Activated CD4-positive, alpha-beta T cell treated with anti-CD3 and anti-CD28 coated beads, Interleukin-2, amount 50 U/mL, for 4 hours (primary cell): ENCODE measurements around the gene NBAS.
"Not testable (repeated sequence)": the region's sequence is repeated elsewhere in the genome, so short reads cannot be mapped to it uniquely, and the experiment has no call there.

Experiments
- DNase-seq, 2 experiments: peaks; one replicate each; pipeline ENCODE4 v3.0.0-alpha.2; 2020

NBAS gene

DNA sequence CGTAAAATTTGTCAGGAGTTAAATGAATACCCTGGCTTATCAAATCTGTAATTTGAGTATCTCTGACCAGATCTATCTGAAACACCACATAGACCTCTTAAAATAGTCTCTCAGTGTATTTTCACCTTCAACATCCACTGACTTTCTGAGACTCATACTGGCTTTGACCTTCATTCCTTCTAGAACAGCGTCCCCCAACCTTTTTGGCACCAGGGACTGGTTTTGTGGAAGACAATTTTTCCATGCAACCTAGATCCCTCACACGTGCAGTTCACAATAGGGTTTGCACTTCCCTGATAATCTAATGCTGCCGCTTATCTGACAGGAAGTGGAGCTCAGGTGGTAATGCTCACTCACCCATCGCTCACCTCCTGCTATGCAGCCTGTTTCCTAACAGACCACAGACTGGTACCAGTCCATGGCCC, 3.2 kb downstream of the NBAS start:
- no peak for DNase-seq

DNA sequence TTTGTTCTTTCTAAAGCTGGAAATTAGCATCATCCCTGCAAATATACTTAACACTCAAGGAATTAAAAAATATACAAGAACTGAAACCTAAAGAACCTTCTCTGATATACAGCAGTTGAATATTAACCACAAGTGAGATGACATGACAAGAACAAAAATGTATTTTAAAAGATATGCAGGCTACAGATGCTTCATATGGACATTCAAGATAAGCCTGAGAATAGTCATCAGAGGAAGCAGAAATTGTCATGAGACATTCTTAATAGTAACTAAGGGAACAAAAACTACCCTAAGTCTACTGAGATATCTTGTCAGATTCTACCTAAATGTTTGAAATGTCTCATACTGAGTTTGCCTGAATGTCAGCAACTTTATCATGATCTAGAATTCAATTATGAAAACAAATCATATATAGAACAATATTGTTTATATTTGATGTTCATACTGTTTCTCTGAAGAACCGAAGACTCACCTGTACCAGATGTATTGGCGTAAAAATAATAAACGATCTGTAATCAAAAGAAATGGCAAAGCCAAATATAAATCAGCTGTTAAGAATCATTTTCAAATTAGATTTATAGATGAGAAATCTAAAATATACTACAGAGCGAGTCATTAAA, 4.7 kb downstream of the NBAS start:
- DNase-seq = no peak

DNA sequence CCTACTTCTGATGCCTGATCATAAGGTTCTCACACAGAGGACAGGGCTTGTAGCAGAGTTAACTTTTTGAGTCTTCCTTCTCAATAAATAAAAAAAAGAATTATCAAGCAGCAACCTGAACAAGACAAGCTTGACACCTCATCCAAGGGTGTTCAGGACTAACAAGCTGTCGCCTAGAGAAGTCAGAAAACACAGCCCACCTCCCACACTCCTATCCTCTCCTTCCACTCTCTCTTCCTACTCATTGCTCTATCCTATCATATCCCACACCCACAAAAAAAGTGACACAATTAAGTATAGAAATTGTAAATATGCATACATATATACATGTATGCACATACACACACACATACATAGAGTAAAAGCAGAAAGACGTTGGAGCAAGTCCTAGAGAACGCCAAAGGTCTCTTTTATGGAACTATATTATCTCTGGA, 5.4 kb downstream of the NBAS start:
- DNase-seq = no peak

GRCh38 chr2:15554525-15555218, 6.5 kb downstream of the NBAS start:
- DNase-seq = no peak

DNA sequence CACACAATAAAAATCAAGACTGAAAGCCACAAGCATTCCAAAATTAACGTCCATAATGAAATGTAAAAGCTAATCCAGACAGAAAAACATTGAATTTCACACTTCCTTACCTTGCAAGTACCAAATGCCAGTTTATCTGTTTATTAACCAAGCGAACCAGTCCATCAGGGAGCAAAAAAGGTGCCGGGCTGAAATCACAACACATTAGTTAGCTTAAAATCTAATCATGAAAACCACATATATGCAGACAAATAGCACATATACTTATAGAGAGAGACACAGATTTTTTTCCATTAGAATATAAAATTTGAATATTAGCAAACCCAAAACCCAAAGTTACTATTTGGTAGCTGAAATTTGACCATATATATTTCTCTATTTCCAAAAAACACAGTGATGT, 7.2 kb downstream of the NBAS start:
- no peak for DNase-seq

DNA sequence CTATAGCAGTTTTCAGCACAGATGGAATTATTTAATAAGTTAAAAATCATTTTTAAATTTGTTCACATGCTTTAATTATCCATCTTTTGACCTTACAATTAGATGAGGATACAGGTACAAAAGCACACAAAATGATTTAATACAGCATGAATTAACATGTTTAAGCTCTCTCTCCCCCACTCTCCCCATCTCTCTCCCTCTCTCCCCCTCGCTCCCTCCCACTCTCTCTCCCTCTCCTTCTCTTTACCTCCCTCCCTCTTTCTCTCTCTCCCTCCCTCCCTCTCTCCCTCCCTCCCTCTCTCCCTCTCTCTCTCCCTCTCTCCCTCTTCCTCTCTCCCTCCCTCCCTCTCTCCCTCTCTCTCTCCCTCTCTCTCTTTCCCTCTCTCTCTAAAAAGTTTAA, 7.6 kb downstream of the NBAS start:
- no peak for DNase-seq

DNA sequence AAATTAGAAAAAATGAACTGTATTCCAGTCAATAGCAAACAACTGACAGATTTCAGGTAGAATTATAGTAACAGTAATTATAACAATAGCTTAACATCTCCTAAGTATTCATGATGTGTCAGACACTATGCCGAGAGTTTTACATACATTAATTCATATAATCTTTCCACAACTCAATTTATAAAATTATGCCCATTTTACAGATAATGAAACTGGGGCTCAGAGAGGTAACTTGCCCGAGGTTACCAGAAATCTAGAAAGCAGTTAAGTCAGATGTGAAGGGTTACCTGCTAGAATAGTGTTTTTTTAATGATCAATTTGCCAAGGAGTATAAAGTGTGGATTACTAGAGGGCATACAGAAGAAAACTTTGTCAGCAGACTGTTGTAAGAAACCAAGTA, 12.2 kb downstream of the NBAS start:
- no peak for DNase-seq

DNA sequence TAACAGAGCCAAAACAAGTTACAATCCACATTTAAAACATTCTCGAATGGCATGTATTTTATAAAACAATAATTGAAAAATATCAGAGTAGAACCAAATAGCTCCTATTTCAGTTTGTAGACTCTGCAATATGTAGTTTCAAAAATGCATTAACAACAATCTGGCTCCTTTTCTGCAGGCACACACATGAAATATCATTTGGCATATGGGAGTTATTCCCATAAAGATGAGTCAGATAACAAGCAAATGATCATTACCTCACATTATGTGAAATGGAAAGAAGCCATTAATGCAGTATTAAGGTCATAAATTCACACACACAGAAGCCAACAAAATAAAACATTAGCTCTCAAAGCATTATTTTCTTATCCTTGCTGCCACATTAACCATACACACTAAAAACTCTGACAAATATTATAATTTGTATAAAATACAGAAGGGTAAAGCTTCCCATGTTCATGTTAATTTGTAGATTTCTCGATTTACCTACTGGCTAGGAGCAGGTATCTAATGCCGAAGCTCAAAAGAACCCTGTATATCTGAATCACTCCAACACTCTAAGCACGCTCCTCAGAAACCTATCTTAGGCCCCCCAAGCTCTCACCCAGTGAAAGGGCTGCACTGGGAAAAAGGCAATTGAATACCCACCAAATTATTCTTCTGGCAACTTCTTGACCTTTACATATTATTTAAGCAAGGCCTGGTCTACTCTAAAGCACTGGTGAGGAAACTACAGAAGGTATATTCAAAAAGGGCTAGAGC, 13.8 kb downstream of the NBAS start:
- DNase-seq = no peak

GRCh38 chr2:15546297-15547098, 14.6 kb downstream of the NBAS start:
- DNase-seq = no peak

DNA sequence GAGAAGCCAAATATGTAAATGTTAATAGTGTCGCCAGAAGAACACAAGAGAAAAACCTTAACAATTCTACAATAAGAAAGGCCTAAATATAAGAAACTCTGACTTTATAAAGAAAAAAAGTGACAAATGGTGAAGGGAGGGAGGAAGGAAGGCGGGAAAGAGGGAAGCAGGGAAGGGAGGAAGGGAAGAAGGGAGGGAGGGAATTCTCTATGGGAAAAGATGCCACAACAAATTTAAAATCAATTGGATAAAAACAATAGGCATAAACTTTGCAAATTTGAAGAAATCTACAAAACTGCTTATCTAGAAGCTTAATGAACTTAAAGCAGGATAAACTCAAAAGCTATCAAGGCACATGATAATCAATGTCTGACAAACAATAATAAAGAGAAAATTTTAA, 16.9 kb downstream of the NBAS start:
- DNase-seq = no peak

DNA sequence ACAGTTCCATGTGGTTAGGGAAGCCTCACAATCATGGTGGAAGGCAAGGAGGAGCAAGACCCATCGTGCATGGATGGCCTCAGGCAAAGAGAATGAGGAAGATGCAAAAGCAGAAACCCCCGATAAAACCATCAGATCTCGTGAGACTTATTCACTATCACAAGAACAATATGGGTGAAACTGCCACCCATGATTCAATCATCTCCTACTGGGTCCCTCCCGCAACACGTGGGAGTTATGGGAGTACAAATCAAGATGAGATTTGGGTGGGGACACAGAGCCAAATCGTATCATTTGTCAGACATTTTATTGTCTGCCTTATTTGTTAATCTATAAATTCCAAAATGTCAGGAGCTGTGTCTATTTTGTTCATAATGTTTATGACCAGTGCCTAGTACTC, 17.6 kb downstream of the NBAS start:
- DNase-seq = no peak

DNA sequence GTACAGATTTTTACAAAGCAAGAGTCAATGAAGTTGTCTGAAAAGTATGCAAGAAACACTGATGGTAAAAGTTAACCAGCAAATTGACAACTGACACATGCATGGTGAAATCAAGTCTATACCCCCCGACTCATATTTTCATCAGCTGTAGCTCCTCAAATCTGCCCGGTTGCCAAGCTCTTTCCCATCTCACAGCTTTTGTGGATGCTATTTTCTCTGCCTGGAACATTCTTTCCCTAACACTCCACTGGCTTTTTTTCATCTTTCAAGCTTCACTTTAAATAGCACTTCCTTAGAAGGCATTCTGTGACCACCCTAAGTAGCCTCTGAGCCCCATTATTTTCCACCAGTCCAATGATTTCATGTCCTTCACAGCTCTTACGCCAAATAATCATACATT, 18.1 kb downstream of the NBAS start:
- no peak for DNase-seq

GRCh38 chr2:15542269-15542668, 18.9 kb downstream of the NBAS start:
- DNase-seq = not testable (repeated sequence)

GRCh38 chr2:15540523-15540922, 20.6 kb downstream of the NBAS start:
- DNase-seq = not testable (repeated sequence)

DNA sequence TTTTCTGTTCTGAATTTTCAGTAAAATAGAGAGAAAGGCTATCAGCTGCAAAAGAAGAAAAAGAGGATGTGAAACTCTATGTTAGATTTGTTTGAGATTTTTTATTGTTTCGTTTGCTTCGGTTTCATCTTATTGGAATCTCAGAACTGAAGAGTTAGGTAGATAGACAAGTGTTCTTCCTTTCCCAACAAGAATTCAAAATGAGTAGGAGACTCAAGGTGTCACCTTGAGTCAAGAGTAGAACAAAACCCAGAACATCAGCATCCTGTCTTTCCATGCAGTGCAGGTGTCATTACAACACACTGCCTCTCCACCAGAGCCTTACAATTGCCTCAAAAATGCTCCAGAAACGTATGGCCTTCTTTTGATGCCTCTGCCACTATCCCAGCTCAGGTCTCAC, 21.1 kb downstream of the NBAS start:
- no peak for DNase-seq

GRCh38 chr2:15538792-15539191, 22.3 kb downstream of the NBAS start:
- no peak for DNase-seq

DNA sequence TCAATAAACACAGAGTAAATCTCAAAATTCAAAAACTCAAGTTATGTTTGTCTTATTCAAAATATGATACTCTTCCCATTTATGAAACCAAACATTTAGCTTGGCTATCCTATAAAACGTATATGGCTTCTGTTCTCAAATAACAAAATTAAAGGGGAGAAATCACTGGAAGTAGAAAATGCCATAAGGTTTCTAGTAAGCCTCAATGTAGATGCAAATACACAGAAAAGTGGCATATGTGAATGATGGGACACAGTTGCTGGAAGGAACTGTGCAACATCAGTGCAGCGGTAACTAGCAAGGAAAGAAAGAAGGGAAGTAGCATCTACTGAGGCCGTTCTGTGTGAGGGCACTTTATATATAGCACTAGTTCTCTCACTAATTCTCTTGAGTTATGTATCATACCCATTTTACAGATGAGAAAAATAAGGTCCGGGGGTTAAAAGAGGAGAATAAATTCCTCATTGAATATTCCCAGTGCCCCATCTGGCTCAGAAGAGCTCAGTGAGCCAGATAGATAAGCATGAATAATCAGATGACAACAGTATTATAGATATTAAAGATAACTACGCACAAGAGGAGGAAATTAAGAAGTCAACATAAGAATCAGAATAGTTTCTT, 27.2 kb downstream of the NBAS start:
- DNase-seq = no peak

DNA sequence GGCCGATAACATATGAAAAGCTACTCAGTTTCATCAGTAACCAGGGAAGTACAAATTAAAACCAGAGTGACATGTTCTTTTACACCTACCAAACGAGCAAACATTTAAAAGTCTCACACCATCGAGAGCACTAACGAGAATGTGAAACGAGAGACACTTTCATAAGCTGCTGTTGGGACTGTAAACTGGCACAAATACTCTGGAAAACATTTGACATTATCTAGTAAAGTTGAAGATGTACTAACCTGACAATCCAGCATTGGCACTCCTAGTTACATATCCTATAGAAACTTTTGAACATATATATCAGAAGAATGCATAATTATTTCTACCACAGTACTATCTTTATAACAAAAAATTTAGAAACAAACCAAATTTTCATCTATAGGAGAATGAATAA, 28.1 kb downstream of the NBAS start:
- DNase-seq = no peak

DNA sequence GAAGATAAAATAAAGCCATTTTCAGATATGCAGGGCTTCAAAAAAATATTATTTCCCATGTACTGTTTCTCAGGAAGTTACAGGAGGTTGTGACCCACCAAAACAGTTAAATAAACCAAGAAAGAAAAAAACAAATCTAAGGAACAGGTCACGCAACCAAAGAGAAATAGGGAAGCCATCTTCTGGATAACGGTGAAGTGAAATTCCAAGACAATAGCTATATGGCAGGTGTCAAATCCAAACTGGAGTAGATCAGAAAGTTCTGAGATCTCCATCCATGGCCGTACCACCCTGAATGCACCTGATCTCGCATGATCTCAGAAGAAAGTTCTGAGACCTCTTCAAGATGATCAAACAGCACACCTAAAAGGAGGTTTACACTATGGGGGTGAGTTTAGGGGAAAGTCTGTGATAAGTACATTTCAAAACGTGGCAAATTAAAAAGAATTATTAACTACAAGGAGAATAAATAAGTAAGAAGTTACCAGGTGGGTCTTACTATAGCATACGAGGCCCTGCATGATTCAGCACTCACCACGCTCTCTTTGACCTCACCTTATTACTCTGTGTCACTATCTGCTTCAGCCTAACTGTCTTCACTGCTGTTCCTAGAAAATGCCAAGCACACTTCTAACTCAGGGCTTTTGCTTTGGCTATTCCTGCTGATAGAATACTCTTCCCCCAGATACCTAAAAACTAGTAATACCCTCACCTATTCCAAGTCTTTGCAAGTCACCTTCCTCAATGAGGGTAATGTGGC, 29.9 kb downstream of the NBAS start:
- DNase-seq = no peak

DNA sequence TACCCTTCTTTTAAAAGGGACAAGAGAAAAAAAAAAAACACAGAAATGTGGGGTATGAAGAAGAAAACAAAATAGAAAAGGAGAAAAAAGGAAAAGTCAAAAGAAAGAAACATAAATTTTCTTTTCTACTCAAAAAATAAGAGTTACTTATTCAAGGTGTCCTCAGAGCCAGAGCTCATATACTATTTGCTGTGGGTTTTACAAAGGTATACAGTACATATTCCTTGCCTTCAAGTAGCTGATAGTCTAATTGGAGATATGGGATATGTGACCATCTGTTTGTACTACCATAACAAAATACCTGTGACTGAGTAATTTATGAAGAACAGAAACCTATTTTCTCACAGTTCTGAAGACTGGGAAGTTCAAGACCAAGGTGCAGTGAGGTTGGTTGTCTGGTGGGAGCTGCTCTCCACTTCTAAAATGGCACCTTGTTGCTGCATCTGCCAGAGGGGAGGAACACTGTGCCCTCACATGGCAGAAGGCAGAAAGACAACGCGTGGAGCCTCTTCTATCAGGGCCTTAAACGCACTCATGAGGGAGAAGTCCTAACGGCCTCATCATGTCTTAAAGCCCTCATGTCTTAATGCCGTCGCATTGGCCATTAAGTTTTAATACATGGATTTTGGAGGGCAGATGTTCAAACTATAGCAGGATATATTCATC, 33.9 kb downstream of the NBAS start:
- no peak for DNase-seq

DNA sequence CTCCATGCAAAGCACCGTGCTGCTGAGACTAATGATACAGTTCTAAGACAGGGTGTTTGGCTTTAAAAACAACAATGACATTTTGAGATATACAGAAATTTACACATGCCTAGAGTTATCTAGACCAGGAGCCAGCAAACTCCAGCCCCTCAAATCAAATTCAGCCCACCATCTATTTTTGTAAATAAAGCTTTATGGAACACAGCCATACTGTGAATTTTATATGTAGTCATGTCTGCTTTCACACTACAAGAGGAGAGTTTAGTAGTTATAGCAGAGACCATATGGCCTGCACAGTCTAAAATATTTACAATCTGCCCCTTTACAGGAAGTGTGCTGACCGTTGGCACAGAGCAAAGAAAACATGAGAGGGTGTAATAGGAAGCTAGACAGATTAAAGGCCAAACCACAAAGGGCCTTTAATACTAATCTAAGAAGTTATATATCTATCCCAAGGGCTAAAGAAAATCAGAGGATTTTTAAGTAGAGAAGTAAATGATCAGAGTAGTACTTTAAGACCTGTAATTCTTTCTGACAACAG, 39.4 kb downstream of the NBAS start:
- DNase-seq = no peak
